ENCODE measurements around the gene IMPG1.

DNA sequence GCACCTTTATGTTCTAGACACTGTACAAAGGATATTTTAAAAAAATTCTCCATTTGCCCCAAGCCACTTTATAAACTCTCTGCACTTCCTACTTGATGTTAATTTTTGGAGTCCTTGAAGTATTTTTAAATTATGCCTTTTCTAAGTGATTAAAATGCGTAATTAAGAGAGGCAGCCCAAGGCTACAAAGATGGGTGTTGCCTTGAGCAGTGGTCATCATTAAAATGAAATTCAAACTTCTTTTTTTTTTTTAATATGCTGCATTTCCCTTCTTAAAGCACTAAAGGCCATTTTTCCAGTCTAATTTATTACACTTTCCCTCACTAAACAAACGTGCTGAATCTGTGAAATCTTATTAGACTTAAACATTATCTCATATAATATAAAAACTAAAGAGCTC is 102.4 kb downstream of the IMPG1 start:
- TF ChIP-seq, protein P1, sequence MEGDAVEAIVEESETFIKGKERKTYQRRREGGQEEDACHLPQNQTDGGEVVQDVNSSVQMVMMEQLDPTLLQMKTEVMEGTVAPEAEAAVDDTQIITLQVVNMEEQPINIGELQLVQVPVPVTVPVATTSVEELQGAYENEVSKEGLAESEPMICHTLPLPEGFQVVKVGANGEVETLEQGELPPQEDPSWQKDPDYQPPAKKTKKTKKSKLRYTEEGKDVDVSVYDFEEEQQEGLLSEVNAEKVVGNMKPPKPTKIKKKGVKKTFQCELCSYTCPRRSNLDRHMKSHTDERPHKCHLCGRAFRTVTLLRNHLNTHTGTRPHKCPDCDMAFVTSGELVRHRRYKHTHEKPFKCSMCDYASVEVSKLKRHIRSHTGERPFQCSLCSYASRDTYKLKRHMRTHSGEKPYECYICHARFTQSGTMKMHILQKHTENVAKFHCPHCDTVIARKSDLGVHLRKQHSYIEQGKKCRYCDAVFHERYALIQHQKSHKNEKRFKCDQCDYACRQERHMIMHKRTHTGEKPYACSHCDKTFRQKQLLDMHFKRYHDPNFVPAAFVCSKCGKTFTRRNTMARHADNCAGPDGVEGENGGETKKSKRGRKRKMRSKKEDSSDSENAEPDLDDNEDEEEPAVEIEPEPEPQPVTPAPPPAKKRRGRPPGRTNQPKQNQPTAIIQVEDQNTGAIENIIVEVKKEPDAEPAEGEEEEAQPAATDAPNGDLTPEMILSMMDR (IDR thresholded peaks at IDR 0.05 in 8 of 11, conservative IDR thresholded peaks at IDR 0.05 in 3 of 11): no peak
- TF ChIP-seq POLR2AphosphoS5 (IDR thresholded peaks at IDR 0.05) (no peak), POLR2A (IDR thresholded peaks at IDR 0.05) (no peak)
